AG09319 (cell line): ENCODE data around the gene SPTBN5.

Experiments used
- DNase-seq: peaks from one replicate; pipeline ENCODE4 v3.0.0-alpha.2; 2010; ENCODE audit warnings: low read depth; ENCODE audit errors: extremely low read depth
- CTCF ChIP-seq: IDR thresholded peaks from 2 replicates; pipeline ENCODE4 v1.5.1; 2011; ENCODE audit warnings: low read depth, mild to moderate bottlenecking, inconsistent platforms, low read length, moderate library complexity

Gene SPTBN5

GRCh38 chr15:41903782-41904181 is 9.9 kb upstream of the SPTBN5 start:
- DNase-seq: no peak
- TF ChIP-seq CTCF: no peak

DNA sequence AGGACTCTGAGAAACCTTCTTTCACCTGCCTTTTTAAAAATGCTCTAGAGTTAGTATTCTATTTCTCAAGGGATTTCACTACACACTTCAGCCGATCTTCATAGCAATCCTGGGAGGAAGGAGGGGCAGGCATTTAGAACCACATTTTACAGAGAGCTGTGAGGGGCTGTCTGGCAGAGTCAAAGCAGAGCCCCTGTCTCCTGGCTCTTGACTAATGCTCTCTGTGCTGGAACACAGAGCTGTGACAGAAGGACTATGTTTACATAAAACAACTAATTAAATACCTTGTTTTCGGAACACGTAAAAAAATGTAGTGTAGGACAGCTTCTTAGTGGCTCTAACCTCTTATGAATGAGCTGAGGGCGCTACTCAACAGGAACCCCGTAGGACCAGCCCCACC is 7.6 kb upstream of the SPTBN5 start:
- no peak for TF ChIP-seq CTCF

DNA sequence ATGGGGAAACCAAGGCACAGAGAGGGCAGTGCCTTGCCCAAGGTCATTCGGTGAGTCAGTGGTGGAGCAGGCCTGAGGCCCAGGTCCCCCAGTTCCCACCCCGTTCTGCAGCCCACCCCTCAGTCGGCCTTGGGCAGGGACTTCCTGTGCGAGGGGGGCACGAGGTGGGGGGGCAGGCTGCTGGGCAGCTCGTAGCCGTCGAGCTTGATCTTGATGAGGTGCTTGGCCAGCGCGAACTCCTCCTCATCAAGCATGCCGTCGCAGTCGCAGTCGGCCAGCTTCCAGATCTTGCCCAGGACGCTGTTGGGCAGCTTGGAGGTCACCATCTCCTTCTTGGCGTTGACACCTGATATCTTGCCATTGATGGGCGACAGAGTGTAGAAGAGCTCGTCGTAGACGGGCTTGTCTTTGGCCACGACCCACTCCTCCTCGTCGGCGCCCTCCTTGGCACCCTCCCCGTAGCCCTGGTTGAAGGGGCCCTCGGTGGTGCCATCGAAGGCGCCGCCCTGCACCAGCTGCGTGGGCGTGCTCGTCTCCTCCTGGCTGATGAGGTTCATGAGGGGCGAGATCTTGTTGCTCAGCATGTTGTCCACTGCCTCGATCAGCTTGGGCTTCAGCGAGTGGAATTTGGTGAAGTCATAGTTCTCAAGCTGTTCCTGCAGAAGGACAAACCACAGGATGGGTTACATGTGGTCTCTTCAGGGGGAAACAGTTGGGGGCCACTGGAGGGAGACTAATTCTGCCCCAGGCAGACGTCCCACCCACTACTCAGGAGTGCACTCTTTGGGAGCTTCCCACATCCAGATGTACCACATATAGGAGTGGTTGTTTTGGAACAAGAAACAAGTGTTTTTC is 6.9 kb upstream of the SPTBN5 start:
- no peak for TF ChIP-seq CTCF
- DNase-seq: no peak

More for the DNA sequence above, 7.6 kb upstream of the SPTBN5 start:
- DNase-seq: no peak

DNA sequence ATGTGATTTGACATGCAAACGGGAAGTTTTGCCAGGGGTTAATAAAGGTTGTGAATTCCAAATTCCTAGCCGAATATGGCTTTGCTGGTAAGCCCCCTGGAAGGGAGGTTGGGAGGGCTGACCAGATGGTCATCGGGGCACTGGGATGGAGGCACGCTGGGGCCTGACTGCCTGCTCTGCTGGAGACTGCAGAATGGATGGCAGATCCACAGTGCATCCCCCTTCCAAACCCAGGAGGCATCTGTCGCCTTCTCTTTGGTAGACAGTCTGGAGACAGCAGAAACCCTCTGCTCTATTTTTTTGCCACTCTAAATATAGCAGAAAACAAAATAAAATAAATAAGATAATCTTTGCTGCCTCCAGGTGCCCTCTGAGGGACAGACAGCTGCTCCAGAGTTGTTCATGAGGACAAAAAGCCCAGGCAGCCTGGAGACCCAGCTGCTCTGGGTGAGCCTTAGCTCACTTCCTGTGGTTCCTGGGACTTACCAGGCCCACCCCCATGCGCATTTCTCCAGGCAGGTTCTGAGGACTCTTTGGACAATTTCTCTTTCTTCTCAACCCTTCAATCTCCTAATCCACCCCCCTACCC is 6.1 kb upstream of the SPTBN5 start:
- no peak for DNase-seq
- TF ChIP-seq CTCF: no peak

- DNase-seq: no peak
- TF ChIP-seq CTCF: no peak
Observed at GRCh38 chr15:41897363-41897799, 3.5 kb upstream of the SPTBN5 start.

- no peak for TF ChIP-seq CTCF
- DNase-seq: no peak
Observed at GRCh38 chr15:41896566-41896965, 2.7 kb upstream of the SPTBN5 start.

- DNase-seq: no peak
- TF ChIP-seq CTCF: no peak
Observed at GRCh38 chr15:41895957-41896356, 2.1 kb upstream of the SPTBN5 start.
